GM18517 (cell line): ENCODE data around the gene CDCA7.
"Not testable (repeated sequence)": the region's sequence is repeated elsewhere in the genome, so short reads cannot be mapped to it uniquely, and the experiment has no call there.

Experiments
- ATAC-seq: cut with Tn5 transposase; IDR thresholded peaks from one replicate; pipeline ENCODE4 v1.9.1; 2021; ENCODE audit warnings: mild to moderate bottlenecking, moderate library complexity; ENCODE audit not compliant: unreplicated experiment

CDCA7 gene

DNA sequence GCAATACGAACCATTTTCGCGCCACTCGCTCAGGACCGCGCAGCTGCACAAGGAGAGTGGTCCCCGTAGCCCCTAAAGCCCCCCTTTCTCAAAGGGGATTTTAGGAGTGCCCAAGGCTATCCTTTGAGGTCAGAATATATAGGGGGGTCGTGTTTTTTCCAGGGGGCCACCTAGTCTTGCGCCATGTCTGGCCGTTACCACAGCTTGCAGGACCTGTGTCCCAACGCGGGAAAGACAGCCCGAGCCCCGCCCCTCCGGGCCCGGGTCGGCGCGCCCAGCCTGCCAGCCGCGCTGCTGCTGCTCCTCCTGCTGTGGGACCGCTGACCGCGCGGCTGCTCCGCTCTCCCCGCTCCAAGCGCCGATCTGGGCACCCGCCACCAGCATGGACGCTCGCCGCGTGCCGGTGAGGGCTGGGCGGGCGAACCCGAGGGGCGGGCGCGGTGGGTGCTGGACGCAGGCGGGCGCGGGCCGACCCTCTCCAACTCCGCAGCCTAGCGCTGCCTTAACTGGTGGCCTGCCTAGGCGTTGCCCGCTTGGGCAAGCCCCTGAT is at the start of gene CDCA7:
TSS of gene CDCA7 (plus strand) at position 291 of the 550 bp plus-strand sequence. CDS start at position 383, 92 bp downstream.
- ATAC-seq: peak; percentile 35

DNA sequence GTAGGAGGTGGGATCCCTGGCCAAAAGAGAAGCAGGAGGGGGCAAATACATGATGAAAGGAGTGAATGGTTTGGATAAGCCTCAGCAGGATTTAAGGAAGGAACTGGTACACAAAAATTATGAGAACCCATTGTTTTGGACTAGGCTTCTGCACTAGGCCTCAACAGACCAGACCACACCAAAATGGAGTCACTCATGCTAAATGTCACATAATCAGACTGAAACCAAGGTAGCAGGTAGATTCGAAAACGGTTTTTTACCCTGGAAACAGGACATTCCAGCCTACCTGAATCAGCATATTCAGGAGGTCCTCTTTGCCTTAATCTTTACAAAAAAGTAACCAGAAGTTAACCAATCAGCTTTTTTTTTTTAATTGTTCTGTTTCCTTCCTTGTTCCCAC is 49.4 kb upstream of the CDCA7 start:
- no peak for ATAC-seq

- ATAC-seq: no peak
Measured at GRCh38 chr2:173307293-173307692, 47.4 kb upstream of the CDCA7 start.

- not testable (repeated sequence) for ATAC-seq
Measured at GRCh38 chr2:173309370-173309769, 45.3 kb upstream of the CDCA7 start.

GRCh38 chr2:173311844-173312606 is 42.6 kb upstream of the CDCA7 start:
- no peak for ATAC-seq

- ATAC-seq: no peak
Measured at GRCh38 chr2:173323371-173323770, 31.3 kb upstream of the CDCA7 start.

GRCh38 chr2:173326806-173327205 is 27.9 kb upstream of the CDCA7 start:
- ATAC-seq: no peak

- no peak for ATAC-seq
Measured at GRCh38 chr2:173327421-173327820, 27.3 kb upstream of the CDCA7 start.

- not testable (repeated sequence) for ATAC-seq
Measured at GRCh38 chr2:173333003-173333402, 21.7 kb upstream of the CDCA7 start.

GRCh38 chr2:173339807-173340206 is 14.9 kb upstream of the CDCA7 start:
- no peak for ATAC-seq

- ATAC-seq: no peak
Measured at GRCh38 chr2:173343921-173344320, 10.8 kb upstream of the CDCA7 start.

- ATAC-seq: no peak
Measured at GRCh38 chr2:173346035-173346434, 8.6 kb upstream of the CDCA7 start.

DNA sequence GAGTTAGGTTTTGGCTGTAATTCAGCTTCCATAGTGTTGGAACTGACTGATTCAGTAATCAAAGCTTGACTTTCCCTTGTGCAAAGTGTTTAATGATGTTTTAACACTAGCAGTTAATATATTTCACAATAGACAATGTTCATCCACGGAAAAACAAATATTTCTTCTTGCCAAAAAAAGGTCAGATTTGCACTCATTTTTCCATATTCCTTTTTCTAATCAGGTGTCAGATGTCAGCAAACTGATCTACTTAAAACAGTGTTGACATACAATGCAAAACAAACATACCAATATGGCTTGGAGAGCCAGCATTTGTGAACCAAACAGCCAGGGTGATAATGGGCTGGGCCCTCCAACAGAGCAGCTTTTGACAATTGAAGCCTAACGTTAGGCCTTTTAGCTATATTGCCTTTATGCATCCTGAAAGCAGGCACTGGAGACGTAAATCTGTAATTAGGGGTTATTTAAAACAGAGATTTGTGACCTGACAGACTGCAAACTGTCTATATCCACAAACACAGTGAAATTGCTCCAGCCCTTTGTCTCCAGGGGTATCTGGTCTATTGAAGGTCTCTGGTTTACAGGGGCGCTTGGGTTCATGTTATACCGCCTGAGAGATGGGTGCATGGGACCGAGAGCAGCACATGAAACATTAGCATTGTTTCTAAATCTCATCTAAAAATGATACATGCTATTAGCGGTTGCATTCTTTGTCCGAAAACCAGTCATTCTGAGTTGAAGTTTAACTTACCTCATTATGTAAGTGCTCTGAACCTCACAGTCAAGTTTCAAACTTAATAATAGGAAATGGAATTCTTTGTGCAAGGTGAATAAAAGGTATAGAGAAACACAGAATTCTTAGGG is 7.1 kb upstream of the CDCA7 start:
- ATAC-seq: no peak

DNA sequence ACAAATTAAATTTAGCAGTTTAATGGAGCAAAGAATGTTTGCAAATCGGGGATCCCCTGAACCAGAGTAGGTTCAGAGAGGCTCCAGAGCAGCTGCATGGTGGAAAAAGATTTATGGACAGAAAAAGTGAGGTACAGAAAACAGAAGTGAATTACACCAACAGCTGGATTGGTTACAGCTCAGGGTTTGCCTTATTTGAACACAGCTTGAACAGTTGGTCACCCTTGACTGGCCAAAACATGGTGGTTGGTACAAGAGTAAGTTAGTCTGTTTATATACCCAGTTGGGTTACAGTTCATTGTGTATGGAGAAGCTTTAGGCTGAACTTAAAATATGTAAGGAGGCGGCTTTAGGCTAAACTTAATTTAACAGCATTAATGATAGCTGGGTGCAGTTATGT is 5.4 kb upstream of the CDCA7 start:
- no peak for ATAC-seq

DNA sequence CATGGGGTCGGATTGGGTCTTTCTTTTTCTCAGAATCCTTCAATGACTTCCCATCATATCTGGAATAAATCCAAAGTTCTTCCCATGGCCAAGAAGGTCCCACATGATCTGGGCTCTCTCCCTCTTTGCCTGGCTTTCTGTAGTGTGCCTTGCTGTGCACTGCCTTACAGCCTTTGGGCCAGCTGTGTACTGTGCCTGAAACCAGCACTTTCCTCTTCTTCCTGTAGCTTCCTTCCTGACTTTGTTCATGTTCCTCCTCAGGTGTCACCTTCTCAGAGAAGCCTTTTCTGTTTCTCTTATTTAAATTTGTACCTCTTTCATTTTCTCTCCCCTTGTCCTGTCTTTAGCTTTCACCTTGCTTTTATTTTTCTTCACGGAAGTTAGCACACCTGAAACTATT is 4.3 kb upstream of the CDCA7 start:
- no peak for ATAC-seq

DNA sequence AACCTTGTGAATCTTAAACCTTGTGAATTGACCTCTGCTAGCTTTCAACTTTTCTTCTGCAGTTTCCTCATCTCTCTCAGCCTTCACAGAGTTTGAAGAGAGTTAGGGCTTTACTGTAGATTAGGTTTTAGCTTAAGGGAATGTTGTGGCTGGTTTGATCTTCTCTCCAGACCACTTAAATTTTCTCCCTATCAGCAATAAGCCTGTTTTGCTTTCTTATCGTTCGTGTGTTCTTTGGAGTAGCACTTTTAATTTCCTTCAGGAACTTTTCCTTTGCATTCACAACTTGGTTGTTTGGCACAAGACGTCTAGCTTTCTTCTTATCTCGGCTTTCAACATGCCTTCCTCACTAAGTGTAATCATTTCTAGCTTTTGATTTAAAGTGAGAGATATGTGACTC is 2.8 kb upstream of the CDCA7 start:
- no peak for ATAC-seq

- no peak for ATAC-seq
Measured at GRCh38 chr2:173353556-173353955, 1.1 kb upstream of the CDCA7 start.

- peak; percentile 50 for ATAC-seq
Measured at GRCh38 chr2:173354073-173354581, 545 bp upstream of the CDCA7 start.

- ATAC-seq: peak; percentile 19
Measured at GRCh38 chr2:173355132-173355865, 627 bp downstream of the CDCA7 start.

DNA sequence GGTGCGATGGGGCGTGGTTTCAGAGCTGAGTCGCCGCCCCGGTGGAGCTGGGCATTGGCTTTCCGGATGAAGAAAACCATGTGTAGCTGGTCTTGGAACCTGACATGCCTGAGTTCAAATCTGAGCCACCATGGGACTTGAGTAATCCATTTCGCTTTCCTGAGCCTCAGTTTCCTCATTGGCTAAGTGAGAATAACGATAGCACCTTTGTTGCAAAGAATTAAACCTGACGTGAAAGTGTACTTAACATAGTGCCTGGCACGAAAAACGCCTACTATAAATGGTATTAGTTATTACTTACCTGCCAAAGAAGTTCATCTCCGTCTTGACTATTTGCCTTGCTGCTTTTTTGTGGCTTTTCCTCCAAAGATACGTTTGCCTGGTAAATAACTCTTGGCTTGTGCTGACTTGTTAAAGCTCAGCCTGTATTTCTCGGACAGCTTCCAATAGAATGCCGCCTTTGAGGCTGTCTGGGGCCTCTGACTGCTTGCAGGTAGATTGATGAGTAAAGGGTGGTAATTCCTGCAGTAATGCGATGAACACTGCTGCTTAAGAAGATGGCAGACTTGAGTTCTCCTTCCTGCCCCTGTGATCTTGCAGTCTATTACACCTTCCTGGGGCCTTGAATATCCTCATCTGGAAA is 1.3 kb downstream of the CDCA7 start:
- ATAC-seq: no peak
